H1 (cell line): ENCODE results near the gene CDC42. TPM values are rescaled to one million over a fixed set of nuclear protein-coding genes. Genes with fewer than 3 reads are reported as not detected.

Experiments
- CTCF ChIA-PET: fragments of 300-600 bp; sonication (Branson Sonifier 250); formaldehyde crosslinking; loops from one replicate; lab custom pipeline; 2021; ENCODE audit not compliant: partially characterized antibody; lab: Charles Lee
- POLR2A ChIA-PET: fragments of 300-600 bp; sonication (Branson Sonifier 250); formaldehyde crosslinking; loops from one replicate; lab custom pipeline; 2021; ENCODE audit warnings: inconsistent platforms; ENCODE audit not compliant: partially characterized antibody; lab: Charles Lee
- DNase-seq, 2 experiments: peaks; one replicate each; pipeline versions ENCODE4 v3.0.0 to v3.0.0-alpha.2; 2010 to 2022; ENCODE audit warnings: low spot score in 2 of 2, low read depth in 1 of 2, mixed read lengths in 1 of 2
- FAIRE-seq: peaks from 2 replicates; lab custom pipeline; 2011; peaks lifted over from hg19 to GRCh38; lab: Jason Lieb, UNC
- H2AFZ ChIP-seq: 2 replicates; pipeline ENCODE4 v1.8.1; 2012; ENCODE audit warnings: low read length, inconsistent platforms
- H2AK5ac ChIP-seq: 2 replicates; pipeline ENCODE4 v1.6.1; 2013; ENCODE audit warnings: low read depth, low read length
- H2BK120ac ChIP-seq: replicated peaks from 2 replicates; pipeline ENCODE3; 2013; ENCODE audit warnings: low read depth, low read length, inconsistent platforms
- H2BK12ac ChIP-seq: 2 replicates; pipeline ENCODE4 v1.6.1; 2013; ENCODE audit warnings: low read depth, low read length
- H2BK15ac ChIP-seq: 2 replicates; pipeline ENCODE4 v1.6.1; 2013; ENCODE audit warnings: low read length
- H2BK20ac ChIP-seq: 2 replicates; pipeline ENCODE4 v1.6.1; 2013; ENCODE audit warnings: low read length
- H2BK5ac ChIP-seq: 2 replicates; pipeline ENCODE4 v1.6.1; 2013; ENCODE audit warnings: low read depth, low read length
- H3K14ac ChIP-seq: 2 replicates; pipeline ENCODE4 v1.6.1; 2013; ENCODE audit warnings: inconsistent platforms; ENCODE audit not compliant: insufficient read length
- H3K18ac ChIP-seq: 2 replicates; pipeline ENCODE4 v1.6.1; 2013; ENCODE audit warnings: low read length; ENCODE audit errors: extremely low read depth
- H3K23ac ChIP-seq: 2 replicates; pipeline ENCODE4 v1.6.1; 2013; ENCODE audit warnings: inconsistent platforms; ENCODE audit not compliant: insufficient read length
- H3K23me2 ChIP-seq: 2 replicates; pipeline ENCODE4 v1.6.1; 2013; ENCODE audit warnings: low read depth, low read length
- H3K27ac ChIP-seq: 2 replicates; pipeline ENCODE4 v1.6.1; 2011; ENCODE audit warnings: low read depth, low read length, inconsistent platforms
- H3K27me3 ChIP-seq, 4 experiments: replicated peaks in 1 of 4; 1 replicate in 1 of 4; 2 replicates in 3 of 4; pipeline versions ENCODE4 v1.6.1 to v1.8.1; 2011 to 2013; ENCODE audit warnings: low read length in 3 of 4, mild to moderate bottlenecking in 3 of 4, inconsistent platforms in 2 of 4, mixed read lengths in 2 of 4, moderate library complexity in 1 of 4; ENCODE audit not compliant: control insufficient read depth in 3 of 4, insufficient read depth in 3 of 4; ENCODE audit errors: extremely low read depth in 1 of 4
- H3K36me3 ChIP-seq, 4 experiments: 2 replicates each; pipeline versions ENCODE4 v1.6.1 to v1.8.1; 2011 to 2013; ENCODE audit warnings: mild to moderate bottlenecking in 4 of 4, low read length in 3 of 4, moderate library complexity in 2 of 4, control low read depth in 1 of 4, inconsistent platforms in 1 of 4; ENCODE audit not compliant: insufficient read depth in 4 of 4, control insufficient read depth in 2 of 4
- H3K4ac ChIP-seq: replicated peaks from 2 replicates; pipeline ENCODE3; 2013; ENCODE audit warnings: low read length, low read depth, mixed read lengths, inconsistent platforms; ENCODE audit not compliant: insufficient read length
- H3K4me1 ChIP-seq, 4 experiments: replicated peaks in 1 of 4; 1 replicate in 1 of 4; 2 replicates in 3 of 4; pipeline versions ENCODE4 v1.6.1 to v1.8.1; 2011 to 2013; ENCODE audit warnings: low read length in 3 of 4, inconsistent platforms in 2 of 4, mixed read lengths in 1 of 4; ENCODE audit not compliant: insufficient read depth in 4 of 4, control insufficient read depth in 3 of 4
- H3K4me2 ChIP-seq, 2 experiments: 2 replicates each; pipeline versions ENCODE4 v1.6.1 to v1.8.1; 2011 to 2013; ENCODE audit warnings: low read depth in 2 of 2, low read length in 2 of 2, control low read depth in 1 of 2, inconsistent platforms in 1 of 2, mild to moderate bottlenecking in 1 of 2; ENCODE audit not compliant: insufficient read depth in 1 of 2
- H3K4me3 ChIP-seq, 4 experiments: fragments of 200-600, 300-600 bp in 1 of 4; sonication (generic), shearing (Covaris generic), sonication (Bioruptor Twin) in 1 of 4; 2 replicates each; pipeline versions ENCODE4 v1.5.1 to v1.8.1; 2011 to 2016; ENCODE audit warnings: low read length in 4 of 4, low read depth in 3 of 4, control low read depth in 2 of 4, inconsistent platforms in 2 of 4, mild to moderate bottlenecking in 2 of 4, mixed read lengths in 1 of 4, moderate library complexity in 1 of 4; ENCODE audit not compliant: insufficient read depth in 2 of 4; ENCODE audit errors: extremely low read depth in 1 of 4
- H3K56ac ChIP-seq: replicated peaks from 2 replicates; pipeline ENCODE3; 2013; ENCODE audit warnings: low read depth, mild to moderate bottlenecking, mixed read lengths, low read length, inconsistent platforms; ENCODE audit not compliant: insufficient read length
- H3K79me1 ChIP-seq: 2 replicates; pipeline ENCODE4 v1.6.1; 2013; ENCODE audit warnings: low read depth, low read length, control low read depth
- H3K79me2 ChIP-seq, 2 experiments: 2 replicates each; pipeline versions ENCODE4 v1.6.1 to v1.8.1; 2012 to 2013; ENCODE audit warnings: low read length in 2 of 2, mild to moderate bottlenecking in 2 of 2, inconsistent platforms in 1 of 2; ENCODE audit not compliant: insufficient read depth in 2 of 2, control insufficient read depth in 1 of 2
- H3K9ac ChIP-seq, 4 experiments: replicated peaks in 1 of 4; 1 replicate in 1 of 4; 2 replicates in 3 of 4; pipeline versions ENCODE4 v1.6.1 to v1.8.1; 2011 to 2013; ENCODE audit warnings: low read depth in 3 of 4, low read length in 3 of 4, control low read depth in 2 of 4, mild to moderate bottlenecking in 2 of 4, moderate library complexity in 2 of 4, inconsistent platforms in 1 of 4; ENCODE audit errors: extremely low read depth in 1 of 4
- H3K9me3 ChIP-seq, 2 experiments: 2 replicates each; pipeline versions ENCODE4 v1.6.1 to v1.8.1; 2012 to 2013; ENCODE audit warnings: mild to moderate bottlenecking in 2 of 2, moderate library complexity in 2 of 2, control low read depth in 1 of 2, inconsistent platforms in 1 of 2, low read depth in 1 of 2, low read length in 1 of 2, mixed read lengths in 1 of 2; ENCODE audit not compliant: insufficient read depth in 2 of 2
- H4K20me1 ChIP-seq, 2 experiments: replicated peaks in 1 of 2; 2 replicates each; pipeline versions ENCODE3 to v1.8.1; 2011 to 2013; ENCODE audit warnings: inconsistent platforms in 2 of 2, low read length in 2 of 2, mild to moderate bottlenecking in 1 of 2; ENCODE audit not compliant: insufficient read depth in 2 of 2, control insufficient read depth in 1 of 2
- H4K5ac ChIP-seq: 2 replicates; pipeline ENCODE4 v1.6.1; 2013; ENCODE audit warnings: low read length, low read depth, mixed read lengths, inconsistent platforms; ENCODE audit not compliant: insufficient read length
- H4K8ac ChIP-seq: 2 replicates; pipeline ENCODE4 v1.8.0; 2013; ENCODE audit warnings: mild to moderate bottlenecking, moderate library complexity, low read length, inconsistent platforms; ENCODE audit not compliant: insufficient read depth; ENCODE audit errors: extremely low read depth
- H4K91ac ChIP-seq: replicated peaks from 2 replicates; pipeline ENCODE3; 2013; ENCODE audit warnings: low read length, mixed read lengths, inconsistent platforms; ENCODE audit not compliant: insufficient read length
- CEBPB ChIP-seq: IDR thresholded peaks from 2 replicates; pipeline ENCODE4 v1.6.1; 2012; ENCODE audit warnings: low read depth, low read length
- MAFK ChIP-seq: IDR thresholded peaks from 2 replicates; pipeline ENCODE4 v1.6.1; 2012; ENCODE audit warnings: low read depth, mild to moderate bottlenecking, improper control_type of control experiment, low read length
- PHF8 ChIP-seq: fragments of 200-600 bp; sonication (generic); conservative IDR thresholded peaks from 2 replicates; pipeline ENCODE4 v1.7.1; 2012; ENCODE audit warnings: low read depth, mild to moderate bottlenecking, inconsistent platforms, low read length, moderate library complexity
- POLR2A ChIP-seq, 2 experiments: IDR thresholded peaks; 1 replicate in 1 of 2; 2 replicates in 1 of 2; pipeline ENCODE4 v1.6.1; 2011; ENCODE audit warnings: low read depth in 2 of 2, low read length in 2 of 2, mild to moderate bottlenecking in 2 of 2; ENCODE audit errors: control extremely low read depth in 1 of 2
- RBBP5 ChIP-seq: IDR thresholded peaks from 2 replicates; pipeline ENCODE4 v1.7.1; 2012; ENCODE audit warnings: low read depth, mild to moderate bottlenecking, inconsistent platforms, low read length, moderate library complexity, borderline replicate concordance
- SAP30 ChIP-seq: fragments of 300-600 bp; sonication (generic); IDR thresholded peaks from 2 replicates; pipeline ENCODE4 v1.7.1; 2012; ENCODE audit warnings: low read length, moderate library complexity, mild to moderate bottlenecking, inconsistent platforms; ENCODE audit not compliant: insufficient read depth, insufficient replicate concordance
- SP2 ChIP-seq: IDR thresholded peaks from 2 replicates; pipeline ENCODE4 v1.6.1; 2012; ENCODE audit warnings: mild to moderate bottlenecking, low read length, inconsistent platforms
- WGBS, 2 experiments: shearing (Covaris generic) in 1 of 2; methylation state at CpG; one replicate each; pipeline versions ENCODE4 v1.1.6 to v1.1.7; 2013 to 2015; ENCODE audit warnings: low lambda C conversion rate in 2 of 2, mixed read lengths in 2 of 2, inconsistent platforms in 1 of 2, low coverage in 1 of 2, missing lambda C conversion rate in 1 of 2; ENCODE audit not compliant: insufficient replicate concordance in 2 of 2, insufficient coverage in 1 of 2, insufficient read length in 1 of 2; ENCODE audit errors: extremely low coverage in 1 of 2, missing lambda C conversion rate in 1 of 2; 5-methylcytosine and 5-hydroxymethylcytosine counted together
- polyA plus RNA-seq, 7 experiments: library from polyadenylated mRNA; depleted of rRNA in 3 of 7; stranded (reverse) in 5 of 7; unstranded in 2 of 7; fragments of >200 nt in 5 of 7; fragments of 200-250 nt in 2 of 7; gene quantifications; 1 replicate in 5 of 7; 2 replicates in 1 of 7; 4 replicates in 1 of 7; pipeline versions ENCODE4 v1.2.1 to v1.2.3, GENCODE V29; 2011 to 2013; ENCODE audit warnings: missing spikeins in 2 of 7, mixed read lengths in 2 of 7
- total RNA-seq: library from RNA; stranded (reverse); fragmentation: NEBNext Ultra II Directional; extraction: Animal tissue kit (Norgen Biotek cat#: 25700); gene quantifications from 2 replicates; pipeline ENCODE4 v1.2.1, GENCODE V29; 2021

Gene CDC42
- total and polyA plus RNA-seq, 2 of the 8 experiments (the other 6 are each of a cell fraction or from before 2014, with no cell fraction given): 110 to 179 TPM

- no peak overlapping the region for H2BK120ac ChIP-seq
- H3K36me3 ChIP-seq: no peaks in the 10 kb centered on the region; a peak in 1 of 8 replicates
- ChIA-PET POLR2A (interaction anchor here (1.8 kb wide), 1 partner anchor 10 kb away, joined by 5 read pairs; no protein-coding TSS in a partner anchor), CTCF (interaction anchor here (0.7 to 13.1 kb wide), 10 partner anchors 7 to 284 kb away, joined by 3 to 149 read pairs (median 8); partner anchors contain the start of gene WNT4)
- 94% methylated on average over 27 of the region's 29 CpGs; no CpG with 5 or more reads in 1 of the 2 experiments for WGBS, 2 experiments
- H3K4ac ChIP-seq: no peak overlapping the region
- no peak overlapping the region for H3K4me2 ChIP-seq
- no peak overlapping the region for H3K23ac ChIP-seq
- H3K27ac ChIP-seq: no peak overlapping the region
- no peak overlapping the region for H2BK5ac ChIP-seq
- no peak overlapping the region for H3K4me3 ChIP-seq
- H4K8ac ChIP-seq: no peak overlapping the region
- no peak overlapping the region for H2AK5ac ChIP-seq
- H4K5ac ChIP-seq: no peak overlapping the region
- H2AFZ ChIP-seq: no peak overlapping the region
- no peaks in the 10 kb centered on the region for H3K79me1 ChIP-seq
- no peaks in the 10 kb centered on the region for H3K79me2 ChIP-seq
- no peak overlapping the region for H3K56ac ChIP-seq
- peaks cover 2% of the 10 kb centered on the region in 2 experiments for H4K20me1 ChIP-seq
- TF ChIP-seq CEBPB (no peak), SP2 (no peak), PHF8 (no peak), SAP30 (no peak), MAFK (no peak), RBBP5 (no peak), POLR2A (IDR thresholded peaks at IDR 0.05; ENCODE audit: control extremely low read depth in 1 of 2, low read depth in 2 of 2, low read length in 2 of 2) (no peak)
- H2BK12ac ChIP-seq: no peak overlapping the region
- no peaks in the 10 kb centered on the region for H3K23me2 ChIP-seq
- H3K27me3 ChIP-seq: 0 out of 7 replicates have a peak, but pooled peaks cover 0 to 2% (median 0%) of the 10 kb centered on the region in 4 experiments
- no peak for FAIRE-seq
- no peaks in the 10 kb centered on the region for H3K9me3 ChIP-seq
- peaks cover 0 to 16% (median 11%) of the 10 kb centered on the region in 4 experiments; a peak in 5 of 7 replicates for H3K4me1 ChIP-seq
- no peak overlapping the region for H3K18ac ChIP-seq
- H3K14ac ChIP-seq: no peak overlapping the region
- no peak overlapping the region for H2BK20ac ChIP-seq
- no peak overlapping the region for H4K91ac ChIP-seq
- H2BK15ac ChIP-seq: no peak overlapping the region
- no peak for DNase-seq
- H3K9ac ChIP-seq: no peak overlapping the region
Measured at GRCh38 chr1:22129501-22130117, 77.1 kb downstream of the CDC42 start.
